Muscle layer of duodenum (tissue), 2 donors: ENCODE results near the gene DUS2.

ENCODE experiments used
- H3K27ac ChIP-seq: one replicate; pipeline ENCODE4 v1.7.0; 2013; ENCODE audit warnings: mild to moderate bottlenecking, low read length
- H3K27me3 ChIP-seq: one replicate; pipeline ENCODE4 v1.7.0; 2013; ENCODE audit warnings: low read depth, mild to moderate bottlenecking, control low read depth, low read length
- H3K36me3 ChIP-seq, 2 donors: one replicate each; pipeline ENCODE4 v1.7.0; 2013; ENCODE audit warnings: low read length in 2 of 2, control low read depth in 1 of 2, mild to moderate bottlenecking in 1 of 2; ENCODE audit not compliant: insufficient read depth in 2 of 2, control insufficient read depth in 1 of 2
- H3K4me1 ChIP-seq, 2 donors: one replicate each; pipeline ENCODE4 v1.7.0; 2013; ENCODE audit warnings: low read length in 2 of 2, mild to moderate bottlenecking in 2 of 2, control low read depth in 1 of 2, moderate library complexity in 1 of 2; ENCODE audit not compliant: insufficient read depth in 2 of 2, control insufficient read depth in 1 of 2
- H3K4me3 ChIP-seq, 2 donors: one replicate each; pipeline ENCODE4 v1.7.0; 2013; ENCODE audit warnings: low read length in 2 of 2, low read depth in 1 of 2, mild to moderate bottlenecking in 1 of 2
- H3K9me3 ChIP-seq, 2 donors: one replicate each; pipeline ENCODE4 v1.7.0; 2013; ENCODE audit warnings: low read length in 2 of 2, control low read depth in 1 of 2, mild to moderate bottlenecking in 1 of 2; ENCODE audit not compliant: control insufficient read depth in 1 of 2
- donor health status: healthy.

DUS2 gene

GRCh38 chr16:68055395-68055794, 32.3 kb downstream of the DUS2 start:
- no peaks in the 10 kb centered on the region for H3K9me3 ChIP-seq
- H3K4me3 ChIP-seq = no peak overlapping the region
- no peaks in the 10 kb centered on the region for H3K4me1 ChIP-seq
- no peaks in the 10 kb centered on the region for H3K27me3 ChIP-seq
- H3K36me3 ChIP-seq = peaks cover 15 to 30% of the 10 kb centered on the region in 2 donors
- H3K27ac ChIP-seq = no peak overlapping the region

- Histone ChIP-seq H3K9me3 (no peaks in the 10 kb centered on the region), H3K36me3 (peaks cover 13 to 16% of the 10 kb centered on the region in 2 donors), H3K27me3 (no peaks in the 10 kb centered on the region), H3K4me1 (peaks cover 4 to 5% of the 10 kb centered on the region in 2 donors), H3K27ac (no peak overlapping the region), H3K4me3 (no peak overlapping the region)
Measured at GRCh38 chr16:68059804-68060203, 36.7 kb downstream of the DUS2 start.

- H3K4me3 ChIP-seq = no peak overlapping the region
- no peaks in the 10 kb centered on the region for H3K27me3 ChIP-seq
- no peak overlapping the region for H3K27ac ChIP-seq
- H3K36me3 ChIP-seq = peaks cover 7 to 12% of the 10 kb centered on the region in 2 donors
- H3K9me3 ChIP-seq = no peaks in the 10 kb centered on the region
- H3K4me1 ChIP-seq = peaks cover 5 to 12% of the 10 kb centered on the region in 2 donors
Measured at GRCh38 chr16:68061396-68061795, 38.3 kb downstream of the DUS2 start.

GRCh38 chr16:68062910-68063393, 39.9 kb downstream of the DUS2 start:
- H3K9me3 ChIP-seq = no peaks in the 10 kb centered on the region
- peaks cover 7 to 12% of the 10 kb centered on the region in 2 donors for H3K36me3 ChIP-seq
- peaks cover 6 to 12% of the 10 kb centered on the region in 2 donors for H3K4me1 ChIP-seq
- H3K27me3 ChIP-seq = no peaks in the 10 kb centered on the region
- no peak overlapping the region for H3K4me3 ChIP-seq
- no peak overlapping the region for H3K27ac ChIP-seq

GRCh38 chr16:68064791-68065365, 41.8 kb downstream of the DUS2 start:
- H3K27me3 ChIP-seq = no peaks in the 10 kb centered on the region
- H3K4me3 ChIP-seq = no peak overlapping the region
- peaks cover 7 to 12% of the 10 kb centered on the region in 2 donors for H3K36me3 ChIP-seq
- peaks cover 8 to 25% of the 10 kb centered on the region in 2 donors for H3K4me1 ChIP-seq
- no peaks in the 10 kb centered on the region for H3K9me3 ChIP-seq
- H3K27ac ChIP-seq = peak overlapping the region; percentile 53

- Histone ChIP-seq H3K27me3 (no peaks in the 10 kb centered on the region), H3K9me3 (no peaks in the 10 kb centered on the region), H3K27ac (peak overlapping the region; percentile 29), H3K4me1 (peaks cover 8 to 33% of the 10 kb centered on the region in 2 donors), H3K36me3 (peaks cover 8 to 19% of the 10 kb centered on the region in 2 donors), H3K4me3 (no peak overlapping the region)
Measured at GRCh38 chr16:68065716-68066305, 42.7 kb downstream of the DUS2 start.

- peaks cover 8 to 34% of the 10 kb centered on the region in 2 donors for H3K4me1 ChIP-seq
- H3K27ac ChIP-seq = no peak overlapping the region
- peaks cover 14 to 17% of the 10 kb centered on the region in 2 donors for H3K36me3 ChIP-seq
- no peak overlapping the region for H3K4me3 ChIP-seq
- no peaks in the 10 kb centered on the region for H3K9me3 ChIP-seq
- no peaks in the 10 kb centered on the region for H3K27me3 ChIP-seq
Measured at GRCh38 chr16:68066763-68067162, 43.7 kb downstream of the DUS2 start.

- peaks cover 22 to 26% of the 10 kb centered on the region in 2 donors for H3K36me3 ChIP-seq
- peaks cover 8 to 45% of the 10 kb centered on the region in 2 donors for H3K4me1 ChIP-seq
- H3K4me3 ChIP-seq = no peak overlapping the region
- H3K27me3 ChIP-seq = no peaks in the 10 kb centered on the region
- H3K27ac ChIP-seq = no peak overlapping the region
- no peaks in the 10 kb centered on the region for H3K9me3 ChIP-seq
Measured at GRCh38 chr16:68068926-68069325, 45.8 kb downstream of the DUS2 start.

GRCh38 chr16:68069511-68070248, 46.6 kb downstream of the DUS2 start:
- Histone ChIP-seq H3K9me3 (no peaks in the 10 kb centered on the region), H3K27me3 (no peaks in the 10 kb centered on the region), H3K4me3 (no peak overlapping the region), H3K4me1 (peaks cover 3 to 43% of the 10 kb centered on the region in 2 donors), H3K36me3 (peaks cover 30 to 31% of the 10 kb centered on the region in 2 donors), H3K27ac (no peak overlapping the region)

- H3K27me3 ChIP-seq = no peaks in the 10 kb centered on the region
- H3K36me3 ChIP-seq = peaks cover 32 to 38% of the 10 kb centered on the region in 2 donors
- no peak overlapping the region for H3K4me3 ChIP-seq
- H3K9me3 ChIP-seq = no peaks in the 10 kb centered on the region
- peaks cover 3 to 36% of the 10 kb centered on the region in 2 donors for H3K4me1 ChIP-seq
- no peak overlapping the region for H3K27ac ChIP-seq
Measured at GRCh38 chr16:68070249-68070730, 47.2 kb downstream of the DUS2 start.

- peaks cover 3 to 34% of the 10 kb centered on the region in 2 donors for H3K4me1 ChIP-seq
- H3K9me3 ChIP-seq = no peaks in the 10 kb centered on the region
- no peaks in the 10 kb centered on the region for H3K27me3 ChIP-seq
- H3K4me3 ChIP-seq = no peak overlapping the region
- H3K27ac ChIP-seq = no peak overlapping the region
- H3K36me3 ChIP-seq = peaks cover 39 to 44% of the 10 kb centered on the region in 2 donors
Measured at GRCh38 chr16:68070806-68071517, 47.9 kb downstream of the DUS2 start.
